Right lobe of liver (tissue), 4 donors: ENCODE results near the gene SETBP1.

ENCODE experiments used
- POLR2A ChIP-seq: fragments of 450-650 bp; IDR thresholded peaks from one replicate; pipeline ENCODE4 v1.6.1; 2017; ENCODE audit warnings: antibody characterized with exemption, mild to moderate bottlenecking
- TF ChIP-seq, protein P1 (sequence below), 4 donors: fragments of 200-600 bp in 3 of 4; fragments of 450-650 bp in 1 of 4; IDR thresholded peaks; one replicate each; pipeline versions ENCODE4 v1.5.1 to v1.8.0; 2016 to 2022; ENCODE audit warnings: antibody characterized with exemption in 4 of 4, mild to moderate bottlenecking in 2 of 4
- donor health status: DM: no; HTN: no; CAD: no.
- donor health status: DM: no; HTN: no; CAD: no.
- donor health status: DM: no; HTN: yes; CAD: no.

DNA sequence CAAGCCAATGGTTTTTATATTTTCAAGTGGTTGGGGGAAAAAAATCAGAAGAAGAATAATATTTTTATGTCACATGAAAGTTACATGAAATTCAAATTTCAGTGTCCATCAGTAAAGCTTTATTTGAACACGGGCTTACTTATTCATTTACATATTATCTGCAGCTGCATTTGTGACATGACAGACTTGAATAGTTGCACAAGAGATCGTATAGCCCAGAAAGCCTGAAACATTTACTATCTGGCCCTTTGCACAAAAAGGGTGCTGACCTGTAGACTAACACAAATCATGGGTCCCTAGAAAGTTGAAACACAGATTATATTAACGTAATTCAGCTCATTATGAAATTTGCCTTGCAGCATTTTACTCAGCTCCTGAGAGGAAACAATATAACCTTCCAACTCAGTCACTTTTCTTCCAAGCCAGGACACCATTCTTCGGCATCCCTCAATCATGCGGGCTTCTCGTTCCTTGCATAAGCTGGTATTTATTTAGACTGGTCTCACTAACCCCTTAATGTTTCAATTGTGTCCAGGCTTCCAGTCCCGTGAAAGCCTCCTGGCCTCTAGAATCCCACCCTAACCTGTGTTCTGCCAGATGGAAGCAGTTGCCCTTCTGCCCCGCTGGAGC lies 402.7 kb downstream of the SETBP1 start:
- TF ChIP-seq, protein P1, sequence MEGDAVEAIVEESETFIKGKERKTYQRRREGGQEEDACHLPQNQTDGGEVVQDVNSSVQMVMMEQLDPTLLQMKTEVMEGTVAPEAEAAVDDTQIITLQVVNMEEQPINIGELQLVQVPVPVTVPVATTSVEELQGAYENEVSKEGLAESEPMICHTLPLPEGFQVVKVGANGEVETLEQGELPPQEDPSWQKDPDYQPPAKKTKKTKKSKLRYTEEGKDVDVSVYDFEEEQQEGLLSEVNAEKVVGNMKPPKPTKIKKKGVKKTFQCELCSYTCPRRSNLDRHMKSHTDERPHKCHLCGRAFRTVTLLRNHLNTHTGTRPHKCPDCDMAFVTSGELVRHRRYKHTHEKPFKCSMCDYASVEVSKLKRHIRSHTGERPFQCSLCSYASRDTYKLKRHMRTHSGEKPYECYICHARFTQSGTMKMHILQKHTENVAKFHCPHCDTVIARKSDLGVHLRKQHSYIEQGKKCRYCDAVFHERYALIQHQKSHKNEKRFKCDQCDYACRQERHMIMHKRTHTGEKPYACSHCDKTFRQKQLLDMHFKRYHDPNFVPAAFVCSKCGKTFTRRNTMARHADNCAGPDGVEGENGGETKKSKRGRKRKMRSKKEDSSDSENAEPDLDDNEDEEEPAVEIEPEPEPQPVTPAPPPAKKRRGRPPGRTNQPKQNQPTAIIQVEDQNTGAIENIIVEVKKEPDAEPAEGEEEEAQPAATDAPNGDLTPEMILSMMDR (IDR thresholded peaks at IDR 0.05), result no peak
- TF ChIP-seq POLR2A, result no peak
